DOHH2 (cell line): ENCODE results near the gene SYTL1.

Experiments
- H3F3A ChIP-seq: fragments of 200-600 bp; sonication (generic), shearing (Covaris generic); 2 replicates; pipeline ENCODE4 v1.6.0; 2016; ENCODE audit warnings: antibody characterized with exemption, mild to moderate bottlenecking; ENCODE audit not compliant: control insufficient read depth, insufficient read depth
- H3K27ac ChIP-seq: fragments of 200-600 bp; sonication (generic); 2 replicates; pipeline ENCODE4 v1.5.1; 2014; ENCODE audit warnings: low read depth, mild to moderate bottlenecking, low read length, moderate library complexity
- H3K27me3 ChIP-seq: fragments of 200-600 bp; sonication (generic); 2 replicates; pipeline ENCODE4 v1.6.1; 2014; ENCODE audit warnings: mild to moderate bottlenecking, low read length, mixed read lengths; ENCODE audit not compliant: control insufficient read depth
- H3K36me3 ChIP-seq: fragments of 200-600 bp; sonication (generic); 2 replicates; pipeline ENCODE4 v1.6.1; 2014; ENCODE audit warnings: mild to moderate bottlenecking, low read length, moderate library complexity, mixed read lengths; ENCODE audit not compliant: control insufficient read depth
- H3K4me1 ChIP-seq: fragments of 200-600 bp; sonication (generic); 2 replicates; pipeline ENCODE4 v1.6.1; 2014; ENCODE audit warnings: mild to moderate bottlenecking, low read length, mixed read lengths; ENCODE audit not compliant: control insufficient read depth
- H3K4me2 ChIP-seq: fragments of 200-600 bp; sonication (generic); 2 replicates; pipeline ENCODE4 v1.6.0; 2014; ENCODE audit warnings: mild to moderate bottlenecking, low read length, moderate library complexity
- H3K4me3 ChIP-seq: fragments of 200-600 bp; sonication (generic); 2 replicates; pipeline ENCODE4 v1.5.1; 2014; ENCODE audit warnings: mild to moderate bottlenecking, low read length, mixed read lengths
- H3K79me2 ChIP-seq: fragments of 200-600 bp; sonication (generic); 2 replicates; pipeline ENCODE4 v1.6.1; 2014; ENCODE audit warnings: mild to moderate bottlenecking, low read length, mixed read lengths; ENCODE audit not compliant: control insufficient read depth
- H3K9me2 ChIP-seq: fragments of 200-600 bp; sonication (generic); replicated peaks from 2 replicates; pipeline ENCODE4 v1.6.1; 2014; ENCODE audit warnings: mild to moderate bottlenecking, low read length, mixed read lengths; ENCODE audit not compliant: control insufficient read depth
- H3K9me3 ChIP-seq: fragments of 200-600 bp; sonication (generic); 2 replicates; pipeline ENCODE4 v1.6.1; 2014; ENCODE audit warnings: antibody characterized with exemption, low read length, mixed read lengths; ENCODE audit not compliant: control insufficient read depth, insufficient read depth
- H4K20me1 ChIP-seq: fragments of 200-600 bp; sonication (generic); 2 replicates; pipeline ENCODE4 v1.6.0; 2014; ENCODE audit warnings: low read depth, mild to moderate bottlenecking, antibody characterized with exemption, low read length, moderate library complexity; ENCODE audit not compliant: control insufficient read depth, insufficient read depth
- CTCF ChIP-seq: fragments of 200-600 bp; sonication (generic); IDR thresholded peaks from one replicate; pipeline ENCODE4 v1.5.1; 2014; ENCODE audit warnings: antibody characterized with exemption, mild to moderate bottlenecking, low read depth, low read length; ENCODE audit not compliant: poor library complexity, severe bottlenecking
- EZH2phosphoT487 ChIP-seq: fragments of 200-600 bp; sonication (generic); IDR thresholded peaks from 2 replicates; pipeline ENCODE4 v1.6.1; 2017; ENCODE audit warnings: borderline replicate concordance, mild to moderate bottlenecking, antibody characterized with exemption, low read length, moderate library complexity, mixed read lengths

SYTL1 gene

GRCh38 chr1:27325286-27325685, 16.5 kb upstream of the SYTL1 start:
- Histone ChIP-seq H3K4me3 (no peak overlapping the region), H3K4me2 (no peak overlapping the region), H3K36me3 (peaks cover 47% of the 10 kb centered on the region), H3K27me3 (no peaks in the 10 kb centered on the region; the same call in 1 of the 2 replicates), H3K79me2 (peaks cover 74% of the 10 kb centered on the region), H4K20me1 (no peaks in the 10 kb centered on the region), H3F3A (no peaks in the 10 kb centered on the region), H3K9me3 (no peaks in the 10 kb centered on the region), H3K4me1 (peaks cover 29% of the 10 kb centered on the region), H3K27ac (no peak overlapping the region), H3K9me2 (no peaks in the 10 kb centered on the region)
- TF ChIP-seq CTCF (no peak), EZH2phosphoT487 (no peak)

GRCh38 chr1:27327964-27328363, 13.9 kb upstream of the SYTL1 start:
- H3K27ac ChIP-seq = no peak overlapping the region
- no peaks in the 10 kb centered on the region for H3F3A ChIP-seq
- no peaks in the 10 kb centered on the region for H3K9me2 ChIP-seq
- TF ChIP-seq CTCF (no peak), EZH2phosphoT487 (no peak)
- H3K79me2 ChIP-seq = peaks cover 74% of the 10 kb centered on the region
- H3K4me2 ChIP-seq = no peak overlapping the region
- H3K36me3 ChIP-seq = peaks cover 59% of the 10 kb centered on the region
- H3K27me3 ChIP-seq = no peaks in the 10 kb centered on the region
- peaks cover 18% of the 10 kb centered on the region for H3K4me1 ChIP-seq
- H4K20me1 ChIP-seq = no peaks in the 10 kb centered on the region
- no peak overlapping the region for H3K4me3 ChIP-seq
- no peaks in the 10 kb centered on the region for H3K9me3 ChIP-seq

GRCh38 chr1:27330786-27331185, 11.0 kb upstream of the SYTL1 start:
- no peaks in the 10 kb centered on the region for H3F3A ChIP-seq
- H3K27me3 ChIP-seq = no peaks in the 10 kb centered on the region
- TF ChIP-seq CTCF = no peak
- no peak for TF ChIP-seq EZH2phosphoT487
- peaks cover 66% of the 10 kb centered on the region for H3K36me3 ChIP-seq
- H3K4me2 ChIP-seq = no peak overlapping the region
- no peaks in the 10 kb centered on the region for H3K9me3 ChIP-seq
- no peak overlapping the region for H3K4me3 ChIP-seq
- peaks cover 9% of the 10 kb centered on the region for H3K4me1 ChIP-seq
- peaks cover 46% of the 10 kb centered on the region for H3K79me2 ChIP-seq
- H3K27ac ChIP-seq = no peak overlapping the region
- no peaks in the 10 kb centered on the region for H3K9me2 ChIP-seq
- H4K20me1 ChIP-seq = no peaks in the 10 kb centered on the region

- no peak overlapping the region for H3K4me3 ChIP-seq
- H4K20me1 ChIP-seq = no peaks in the 10 kb centered on the region
- H3K9me2 ChIP-seq = no peaks in the 10 kb centered on the region
- H3F3A ChIP-seq = no peaks in the 10 kb centered on the region
- no peak overlapping the region for H3K4me2 ChIP-seq
- H3K27ac ChIP-seq = no peak overlapping the region
- peaks cover 9% of the 10 kb centered on the region for H3K4me1 ChIP-seq
- H3K9me3 ChIP-seq = no peaks in the 10 kb centered on the region
- H3K27me3 ChIP-seq = no peaks in the 10 kb centered on the region
- peaks cover 59% of the 10 kb centered on the region for H3K36me3 ChIP-seq
- TF ChIP-seq EZH2phosphoT487 (no peak), CTCF (no peak)
- peaks cover 40% of the 10 kb centered on the region for H3K79me2 ChIP-seq
Observed at GRCh38 chr1:27331426-27331825, 10.4 kb upstream of the SYTL1 start.
